Inflammatory macrophage treated with lipopolysaccharide for 4 hours (primary cell): ENCODE data around the gene FXYD3.
"Not testable (repeated sequence)": the region's sequence is repeated elsewhere in the genome, so short reads cannot be mapped to it uniquely, and the experiment has no call there.

Source experiments
- DNase-seq: peaks from one replicate; pipeline ENCODE4 v3.0.0-alpha.2; 2020

FXYD3 gene

DNA sequence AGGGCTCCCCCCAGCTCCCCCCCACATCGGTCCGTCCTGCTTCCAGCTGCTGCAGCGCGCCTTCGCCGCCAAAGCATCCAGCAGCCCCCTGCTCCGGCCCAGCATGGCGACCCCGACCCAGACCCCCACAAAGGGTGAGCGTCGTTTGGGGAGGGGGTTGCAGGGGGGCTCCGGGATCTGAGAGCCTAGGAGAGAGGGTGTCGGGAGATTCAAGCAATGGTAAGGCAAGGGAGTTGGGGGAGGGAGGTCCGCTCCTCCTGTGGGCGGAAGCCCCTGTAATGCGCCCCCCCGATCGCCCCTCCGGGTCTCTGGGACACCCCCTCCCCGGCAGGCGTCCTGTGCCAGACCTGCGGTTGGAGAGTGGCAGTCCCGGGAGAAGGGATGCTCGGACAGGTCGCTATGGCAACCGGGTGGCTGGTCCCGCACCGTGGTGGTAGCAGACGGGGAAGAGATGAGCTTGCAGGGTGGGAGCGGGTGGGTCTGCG is 27.6 kb downstream of the FXYD3 start, which contains the start of gene FXYD7:
TSS of gene FXYD7 (plus strand) at position 25 of the 485 bp plus-strand sequence. CDS start at position 104, 79 bp downstream.
- no peak for DNase-seq

GRCh38 chr19:35143818-35144217 is 28.2 kb downstream of the FXYD3 start:
- DNase-seq = no peak

- DNase-seq = no peak
These were observed 28.6 kb downstream of the FXYD3 start for GRCh38 chr19:35144259-35144599.

DNA sequence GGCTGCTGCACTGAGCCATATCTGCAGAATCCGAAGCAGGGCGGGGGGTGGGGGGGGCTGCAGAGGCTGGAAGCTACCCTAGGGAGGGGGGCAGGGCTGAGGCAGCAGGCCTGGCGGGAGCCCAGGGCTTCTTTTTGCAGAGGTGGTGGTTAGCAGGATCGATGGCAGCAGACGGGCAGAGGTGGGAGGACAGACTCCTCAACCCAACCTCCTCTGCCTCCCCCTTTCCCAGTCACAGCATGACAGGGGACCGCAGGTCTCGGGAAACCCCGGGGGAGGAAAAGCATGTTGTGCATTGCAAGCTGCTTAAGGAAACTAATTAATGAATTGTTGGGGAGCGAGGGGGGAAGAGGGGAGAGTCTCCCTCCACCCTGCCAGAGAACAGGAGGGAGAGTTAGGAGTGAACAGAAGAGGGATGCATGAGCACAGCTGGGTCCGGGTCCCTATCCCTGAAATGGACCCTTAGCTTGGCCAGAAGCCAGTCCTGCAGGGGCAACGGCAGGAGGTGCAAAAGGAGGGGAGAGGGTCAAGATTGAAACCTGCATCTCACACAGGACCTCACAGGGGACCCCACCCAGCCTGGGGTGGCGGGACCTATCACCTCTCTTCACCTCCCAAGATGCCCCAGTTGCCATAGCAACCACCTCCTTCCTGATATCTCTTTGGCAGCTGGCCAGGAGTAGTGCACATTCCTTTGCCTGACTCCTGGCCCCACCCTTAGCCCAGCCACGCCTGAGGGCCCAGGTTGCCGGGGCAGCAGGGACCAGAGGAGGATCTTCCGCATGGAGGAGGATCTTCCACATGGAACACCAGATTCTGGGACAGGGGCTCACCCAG is 29.2 kb downstream of the FXYD3 start:
- DNase-seq = no peak

- peak; percentile 29 for DNase-seq
These were observed 31.3 kb downstream of the FXYD3 start for GRCh38 chr19:35146746-35147459.

DNA sequence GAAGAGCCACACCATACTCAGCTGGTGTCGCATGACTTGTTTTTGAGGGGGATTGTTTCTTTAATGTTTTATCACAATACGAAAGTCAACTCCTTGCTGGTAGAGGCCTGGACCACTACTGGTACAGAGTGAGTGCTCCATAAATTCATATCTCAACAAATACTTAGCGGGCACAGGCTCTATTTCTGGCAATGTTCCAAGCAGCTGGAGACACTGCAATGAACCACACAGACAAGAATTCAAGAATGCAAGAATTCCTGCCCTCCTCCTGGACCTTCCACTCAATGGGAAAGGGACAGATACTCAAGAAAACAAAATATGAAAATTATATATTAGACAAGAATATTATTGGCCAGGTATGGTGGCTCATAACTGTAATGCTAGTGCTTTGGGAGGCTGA is 33.8 kb downstream of the FXYD3 start:
- no peak for DNase-seq

DNA sequence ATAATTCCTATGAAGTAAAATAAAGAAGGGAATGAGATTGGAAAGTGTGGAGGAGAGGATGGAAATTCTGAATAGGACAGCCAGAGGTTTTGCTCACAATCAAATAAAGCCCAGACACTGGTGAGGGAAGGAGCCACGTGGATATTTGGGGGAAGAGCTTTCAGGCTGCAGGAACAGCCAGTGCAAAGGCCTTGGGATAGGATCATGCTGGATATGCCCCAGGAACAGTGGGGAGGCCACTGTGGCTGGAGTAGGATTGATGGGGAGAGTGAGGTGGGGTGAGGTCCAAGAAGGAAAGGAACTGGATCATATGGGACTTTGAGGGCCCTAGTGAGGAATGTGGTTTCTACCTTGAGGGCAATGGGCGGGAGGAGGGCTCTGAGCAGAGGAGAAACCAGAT is 34.8 kb downstream of the FXYD3 start:
- DNase-seq = no peak

GRCh38 chr19:35151273-35152065 is 35.8 kb downstream of the FXYD3 start:
- DNase-seq = no peak

DNA sequence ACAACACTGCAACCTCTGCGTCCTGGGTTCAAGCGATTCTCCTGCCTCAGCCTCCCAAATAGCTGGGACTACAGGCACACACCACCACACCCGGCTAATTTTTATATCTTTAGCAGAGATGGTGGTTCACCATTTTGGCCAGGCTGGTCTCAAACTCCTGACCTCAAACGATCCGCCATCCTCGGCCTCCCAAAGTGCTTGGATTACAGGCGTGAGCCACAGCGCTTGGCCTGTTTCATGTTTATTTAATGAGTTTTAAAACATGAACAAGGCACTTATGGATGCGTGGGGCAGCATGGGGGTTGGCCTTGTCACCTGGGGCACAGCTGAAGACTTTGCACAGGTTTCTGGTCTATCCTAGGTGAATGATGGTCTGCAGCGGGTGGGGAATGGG is 37.5 kb downstream of the FXYD3 start:
- not testable (repeated sequence) for DNase-seq

DNA sequence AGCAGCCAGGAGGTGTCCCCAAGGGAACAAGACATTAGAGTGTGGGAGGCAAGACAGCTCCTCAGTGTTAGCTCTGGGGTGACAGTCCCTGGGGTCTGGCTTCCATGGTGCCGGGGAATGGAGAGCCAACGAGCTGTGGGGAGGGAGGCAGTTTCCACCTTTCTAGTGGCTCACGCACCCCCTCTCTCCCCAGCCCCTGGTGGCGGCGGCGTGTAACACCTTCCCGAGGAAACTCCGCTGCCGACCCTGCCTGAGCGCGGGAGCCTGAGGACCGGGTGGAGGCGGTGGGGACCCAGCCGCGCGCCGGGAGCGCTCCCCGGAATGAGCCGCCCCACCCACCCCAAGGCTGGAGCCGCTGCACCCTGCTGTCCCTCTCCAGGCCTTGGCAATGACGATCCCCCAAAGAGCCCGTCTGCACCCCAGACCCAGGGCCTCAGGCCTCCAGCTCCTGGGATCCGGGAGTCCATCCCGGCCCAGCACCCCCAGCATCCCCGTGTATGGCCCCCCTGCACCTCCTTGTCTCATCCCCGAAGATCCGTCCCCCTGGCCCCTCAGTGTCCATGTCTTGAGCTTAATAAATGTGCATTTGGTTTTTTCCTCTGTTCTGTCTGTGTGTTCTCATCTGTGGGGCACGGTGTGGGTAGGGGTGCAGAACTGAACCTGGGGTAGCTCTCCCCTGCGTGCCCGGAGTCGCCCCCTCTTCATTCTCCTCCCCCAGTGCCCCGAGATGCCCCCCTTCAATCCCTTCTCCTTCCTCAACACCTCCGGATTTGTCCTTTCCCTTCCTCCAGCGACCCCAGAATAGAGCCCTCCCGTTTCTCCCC is 38.3 kb downstream of the FXYD3 start:
- no peak for DNase-seq

GRCh38 chr19:35154525-35155406 is 39.1 kb downstream of the FXYD3 start, which contains the start of gene FXYD5:
TSS of gene FXYD5 (plus strand) at chr19:35154735. CDS start at chr19:35155551, 816 bp downstream.
- DNase-seq = peak; percentile 89

GRCh38 chr19:35155441-35155840 is 39.8 kb downstream of the FXYD3 start:
- no peak for DNase-seq

GRCh38 chr19:35155981-35156672 is 40.5 kb downstream of the FXYD3 start:
- DNase-seq = no peak

GRCh38 chr19:35156673-35157014 is 41.0 kb downstream of the FXYD3 start:
- DNase-seq = no peak

DNA sequence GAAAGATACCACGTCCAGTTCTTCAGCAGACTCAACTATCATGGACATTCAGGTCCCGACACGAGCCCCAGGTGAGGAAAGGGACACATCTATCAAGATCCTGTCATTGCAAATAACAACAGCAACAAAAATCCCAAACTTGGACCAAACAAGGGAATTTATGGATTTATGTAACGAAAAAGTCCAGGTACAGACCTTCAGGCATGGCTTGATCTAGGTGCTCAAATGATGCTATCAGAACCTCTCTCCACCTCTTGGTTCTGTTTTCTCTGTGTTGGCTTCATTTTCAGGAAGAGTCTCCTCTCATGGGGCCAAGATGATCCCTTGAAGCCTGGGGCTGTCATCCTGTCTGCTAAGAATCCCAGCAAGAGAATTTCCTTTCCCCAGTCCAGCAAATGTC is 41.8 kb downstream of the FXYD3 start:
- no peak for DNase-seq

GRCh38 chr19:35159606-35160005 is 44.0 kb downstream of the FXYD3 start:
- no peak for DNase-seq

- DNase-seq = no peak
These were observed 45.2 kb downstream of the FXYD3 start for GRCh38 chr19:35160629-35161433.

DNA sequence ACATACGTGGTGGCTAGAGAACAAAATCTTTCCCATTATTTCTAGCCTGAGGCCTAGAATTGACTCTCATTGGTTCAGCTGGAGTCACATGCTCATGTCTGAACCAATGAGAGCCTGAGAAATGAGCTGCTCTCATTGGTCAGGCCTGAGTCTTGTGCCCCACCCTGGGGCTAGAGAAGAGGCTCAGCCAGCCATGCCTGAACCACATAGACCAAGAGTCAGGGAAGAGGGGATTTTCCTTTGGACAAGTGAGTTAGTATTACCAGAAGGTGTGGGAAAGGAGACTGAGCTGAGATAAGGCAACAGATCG is 45.8 kb downstream of the FXYD3 start:
- DNase-seq = no peak

DNA sequence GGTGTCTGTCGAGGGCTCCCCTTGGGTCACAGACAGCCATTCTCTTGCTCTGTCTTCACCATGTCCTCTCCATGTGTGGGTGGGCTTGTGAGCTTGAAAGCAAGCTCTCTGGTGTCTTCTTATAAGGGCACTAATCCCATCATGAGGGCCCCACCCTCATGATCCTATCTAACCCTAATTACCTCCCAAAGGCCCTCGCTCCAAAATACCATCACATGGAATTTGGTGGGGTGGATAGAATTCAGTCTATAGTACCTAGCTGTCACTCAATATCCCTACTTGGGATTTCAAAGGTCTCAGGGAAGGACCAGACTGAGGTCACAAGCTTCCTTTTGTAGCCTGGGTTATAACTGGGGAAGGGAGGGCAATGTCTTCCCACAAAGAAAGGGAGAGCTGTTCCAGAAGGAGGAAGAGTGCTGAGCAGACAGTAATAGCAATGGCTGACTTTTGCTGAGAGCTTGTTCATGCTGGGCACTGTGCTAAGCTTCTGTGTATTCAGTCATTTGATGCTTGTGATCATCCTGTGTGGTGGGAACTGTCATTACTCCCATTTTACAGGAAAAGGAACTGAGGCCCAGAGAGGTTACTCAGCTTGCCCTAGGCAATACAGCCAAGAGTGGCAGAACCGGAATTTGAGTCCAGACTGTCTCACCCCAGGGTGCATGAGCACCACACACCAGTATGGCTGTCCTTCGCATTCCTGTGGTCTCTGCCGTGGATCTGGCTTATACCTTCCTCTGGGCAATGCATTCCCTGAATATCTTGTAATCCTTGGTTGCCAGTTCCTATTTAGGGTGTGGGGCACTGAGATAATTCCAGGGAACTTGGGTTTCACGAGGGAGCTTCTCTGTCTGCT is 47.1 kb downstream of the FXYD3 start:
- no peak for DNase-seq
